ENCODE measurements around the gene HSD17B14. TPM values are rescaled to one million over a fixed set of nuclear protein-coding genes. Genes with fewer than 3 reads are reported as not detected.
A peak's percentile ranks its signal among the peaks of the same experiment; 100 is the strongest.
"Not testable (repeated sequence)": the region's sequence is repeated elsewhere in the genome, so short reads cannot be mapped to it uniquely, and the experiment has no call there.

HSD17B14 gene
- 1.0 and 1.9 TPM in 2 replicates for total RNA-seq (2014; rRNA removed; shearing (Covaris generic); ENCODE audit: low replicate concordance)

DNA sequence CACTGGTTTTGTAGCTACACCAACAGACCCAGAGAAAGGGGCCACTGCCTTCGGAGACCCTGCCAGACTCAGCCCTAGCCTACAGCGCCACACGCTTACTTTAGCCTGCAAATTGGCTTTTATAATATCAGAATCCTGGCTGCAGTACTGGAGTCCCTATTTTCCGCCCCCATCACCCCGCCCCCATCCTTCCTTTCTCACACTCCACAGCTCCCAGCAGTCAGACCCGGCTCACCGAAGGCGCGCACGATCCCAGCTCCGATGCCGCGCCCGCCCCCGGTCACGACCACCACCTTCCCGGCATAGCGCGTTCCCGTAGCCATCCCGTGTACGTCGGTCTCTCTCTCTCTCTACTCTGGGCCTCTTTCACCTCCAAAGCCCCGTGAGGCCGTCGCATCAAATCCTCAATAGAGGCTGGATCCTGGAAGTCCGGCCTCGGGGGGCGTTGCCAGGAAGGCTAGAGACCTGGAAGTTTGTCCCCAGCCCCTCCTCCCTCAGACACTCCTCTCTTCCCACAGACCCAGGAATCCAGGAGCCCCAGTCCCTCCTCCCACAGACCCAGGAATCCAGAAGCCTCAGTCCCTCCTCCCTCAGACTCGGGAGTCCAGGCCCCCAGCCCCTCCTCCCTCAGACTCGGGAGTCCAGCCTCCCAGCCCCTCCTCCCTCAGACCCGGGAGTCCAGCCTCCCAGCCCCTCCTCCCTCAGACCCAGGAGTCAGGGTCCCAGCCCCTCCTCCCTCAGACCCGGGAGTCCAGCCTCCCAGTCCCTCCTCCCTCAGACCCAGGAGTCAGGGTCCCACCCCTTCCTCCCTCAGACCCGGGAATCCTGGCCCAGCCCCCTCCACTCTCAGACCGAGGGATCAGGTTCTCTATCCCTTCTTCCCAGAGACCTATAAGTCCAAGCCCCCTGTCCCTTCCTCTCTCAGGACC, at the start of gene HSD17B14:
HSD17B14 (minus strand) TSS at position 403 of the 929 bp plus-strand sequence; CDS start at position 323, 80 bp downstream.
- no peaks in the 10 kb centered on the region for H3K36me3 ChIP-seq (ENCODE audit: insufficient read depth, low read length)
- H3K79me2 ChIP-seq (ENCODE audit: low read length): no peaks in the 10 kb centered on the region
- H3K4me2 ChIP-seq (ENCODE audit: low read depth, low read length, poor library complexity, severe bottlenecking): peak within 1 kb of the TSS; percentile 77
- peak; percentile 38 for DNase-seq
- no peaks in the 10 kb centered on the region for H3K27me3 ChIP-seq (ENCODE audit: low read length)
- H3K4me1 ChIP-seq (ENCODE audit: low read length): peaks cover 16% of the 10 kb centered on the region
- H3K9me3 ChIP-seq (ENCODE audit: low read length): no peaks in the 10 kb centered on the region
- H3K27ac ChIP-seq (ENCODE audit: low read length): no peak within 1 kb of the TSS
- H4K20me1 ChIP-seq (ENCODE audit: insufficient read depth, low read depth, low read length): no peaks in the 10 kb centered on the region
- H3K9ac ChIP-seq (ENCODE audit: low read length): peak within 1 kb of the TSS; percentile 63
- peak within 1 kb of the TSS; percentile 91 for H2AFZ ChIP-seq (ENCODE audit: low read length)
- H3K4me3 ChIP-seq (ENCODE audit: low read length): peak within 1 kb of the TSS; percentile 58; the same call in 1 of the 2 replicates
- H3K9me2 ChIP-seq (replicated peaks; ENCODE audit: insufficient read depth, low read length): no peaks in the 10 kb centered on the region

DNA sequence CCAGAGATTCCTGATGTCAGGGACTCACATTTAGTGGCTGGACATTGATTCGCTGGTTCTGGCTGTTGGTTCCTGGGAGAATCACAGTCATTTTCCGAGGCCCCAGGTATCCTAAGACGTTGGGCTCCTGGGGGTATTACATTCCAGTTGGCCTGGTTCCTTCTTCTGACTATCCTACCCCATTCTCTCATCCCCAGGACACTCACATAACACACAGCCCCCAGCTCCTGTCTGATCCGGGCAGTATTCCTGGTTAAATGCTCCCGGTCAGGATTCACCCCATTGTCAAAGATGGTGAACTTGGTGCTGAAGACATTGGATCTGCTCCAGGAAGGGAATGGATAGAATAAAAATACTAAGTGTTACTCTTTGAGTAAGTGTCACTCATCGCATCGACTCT, 47.4 kb upstream of the HSD17B14 start:
- Histone ChIP-seq H3K9me3 (ENCODE audit: low read length) (no peaks in the 10 kb centered on the region; the same call in 1 of the 2 replicates), H3K4me1 (ENCODE audit: low read length) (peaks cover 10% of the 10 kb centered on the region), H3K4me3 (ENCODE audit: low read length) (no peak overlapping the region), H3K27ac (ENCODE audit: low read length) (no peak overlapping the region), H3K9me2 (replicated peaks; ENCODE audit: insufficient read depth, low read length) (no peaks in the 10 kb centered on the region), H3K9ac (ENCODE audit: low read length) (no peak overlapping the region), H3K79me2 (ENCODE audit: low read length) (no peaks in the 10 kb centered on the region), H3K4me2 (ENCODE audit: low read depth, low read length, poor library complexity, severe bottlenecking) (no peak overlapping the region), H2AFZ (ENCODE audit: low read length) (no peak overlapping the region), H4K20me1 (ENCODE audit: insufficient read depth, low read depth, low read length) (no peaks in the 10 kb centered on the region), H3K36me3 (ENCODE audit: insufficient read depth, low read length) (no peaks in the 10 kb centered on the region), H3K27me3 (ENCODE audit: low read length) (no peaks in the 10 kb centered on the region)
- no peak for DNase-seq

DNA sequence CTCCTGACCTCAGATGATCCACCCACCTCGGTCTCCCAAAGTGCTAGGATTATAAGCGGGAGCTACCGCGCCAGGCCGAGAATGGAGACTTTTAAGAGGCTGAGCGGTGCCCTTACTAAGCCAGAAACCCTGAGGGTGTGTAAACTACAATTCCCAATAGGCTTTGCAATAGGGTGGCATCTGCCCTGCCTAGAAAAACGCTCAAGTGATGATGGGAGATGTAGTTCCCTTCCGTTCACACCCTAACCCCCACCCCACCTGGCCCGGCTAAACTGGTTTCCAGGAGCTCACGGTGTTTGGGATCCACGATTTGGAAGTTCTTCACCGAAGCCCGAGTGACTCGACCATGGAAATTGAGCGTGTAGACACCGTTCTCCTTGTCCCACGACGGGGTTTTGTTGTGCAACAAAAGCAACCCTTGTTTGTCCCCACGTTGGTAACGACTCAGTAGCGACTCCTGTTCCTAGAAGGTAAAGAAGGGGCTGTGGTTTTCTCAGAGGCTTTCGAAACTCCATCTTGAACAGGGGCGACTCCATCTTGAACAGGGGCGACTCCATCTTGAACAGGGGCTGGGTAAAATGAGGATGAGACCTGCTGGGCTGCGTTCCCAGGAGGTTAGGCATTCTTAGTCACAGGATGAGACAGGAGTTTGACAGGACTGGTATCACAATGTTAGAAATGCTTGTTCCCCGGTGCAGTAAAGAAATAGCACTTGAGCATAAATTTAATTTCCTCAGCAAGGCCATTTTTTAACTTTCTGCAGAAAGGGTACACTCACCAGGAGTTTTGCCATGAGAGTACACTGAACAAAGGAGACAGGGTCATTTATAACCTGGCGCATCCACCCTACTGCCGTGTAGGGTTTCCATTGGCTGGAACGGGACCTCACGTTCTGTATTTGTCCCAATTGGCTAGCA, 45.7 kb upstream of the HSD17B14 start:
- H3K4me2 ChIP-seq (ENCODE audit: low read depth, low read length, poor library complexity, severe bottlenecking): no peak overlapping the region
- no peak overlapping the region for H3K27ac ChIP-seq (ENCODE audit: low read length)
- no peaks in the 10 kb centered on the region for H4K20me1 ChIP-seq (ENCODE audit: insufficient read depth, low read depth, low read length)
- H3K9ac ChIP-seq (ENCODE audit: low read length): no peak overlapping the region
- H3K9me3 ChIP-seq (ENCODE audit: low read length): no peaks in the 10 kb centered on the region; the same call in 1 of the 2 replicates
- H2AFZ ChIP-seq (ENCODE audit: low read length): no peak overlapping the region
- peaks cover 10% of the 10 kb centered on the region for H3K4me1 ChIP-seq (ENCODE audit: low read length)
- no peaks in the 10 kb centered on the region for H3K36me3 ChIP-seq (ENCODE audit: insufficient read depth, low read length)
- DNase-seq: peak; percentile 78
- no peaks in the 10 kb centered on the region for H3K79me2 ChIP-seq (ENCODE audit: low read length)
- H3K4me3 ChIP-seq (ENCODE audit: low read length): no peak overlapping the region
- no peaks in the 10 kb centered on the region for H3K9me2 ChIP-seq (replicated peaks; ENCODE audit: insufficient read depth, low read length)
- no peaks in the 10 kb centered on the region for H3K27me3 ChIP-seq (ENCODE audit: low read length)

DNA sequence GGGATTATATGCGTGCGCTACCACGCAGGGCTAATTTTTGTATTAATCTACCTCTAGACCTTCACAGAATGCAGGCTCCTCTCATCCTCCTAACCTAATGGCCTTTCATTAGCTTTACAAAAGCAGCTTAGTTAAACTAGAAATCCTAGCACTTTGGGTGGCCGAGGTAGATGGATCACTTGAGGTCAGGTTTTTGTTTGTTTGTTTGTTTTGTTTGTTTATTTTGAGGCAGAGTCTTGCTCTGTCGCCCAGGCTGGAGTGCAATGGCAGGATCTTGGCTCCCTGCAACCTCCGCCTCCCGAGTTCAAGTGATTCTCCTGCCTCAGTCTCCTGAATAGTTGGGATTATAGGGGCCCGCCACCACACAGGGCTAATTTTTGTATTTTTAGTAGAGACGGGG, 43.4 kb upstream of the HSD17B14 start:
- not testable (repeated sequence) for DNase-seq; H4K20me1 ChIP-seq (ENCODE audit: insufficient read depth, low read depth, low read length); H3K4me3 ChIP-seq (ENCODE audit: low read length); H3K79me2 ChIP-seq (ENCODE audit: low read length); H2AFZ ChIP-seq (ENCODE audit: low read length); H3K9me2 ChIP-seq (replicated peaks; ENCODE audit: insufficient read depth, low read length); H3K4me2 ChIP-seq (ENCODE audit: low read depth, low read length, poor library complexity, severe bottlenecking); H3K27me3 ChIP-seq (ENCODE audit: low read length); H3K36me3 ChIP-seq (ENCODE audit: insufficient read depth, low read length); H3K9me3 ChIP-seq (ENCODE audit: low read length); H3K9ac ChIP-seq (ENCODE audit: low read length); H3K27ac ChIP-seq (ENCODE audit: low read length)
- peaks cover 20% of the 10 kb centered on the region for H3K4me1 ChIP-seq (ENCODE audit: low read length)

DNA sequence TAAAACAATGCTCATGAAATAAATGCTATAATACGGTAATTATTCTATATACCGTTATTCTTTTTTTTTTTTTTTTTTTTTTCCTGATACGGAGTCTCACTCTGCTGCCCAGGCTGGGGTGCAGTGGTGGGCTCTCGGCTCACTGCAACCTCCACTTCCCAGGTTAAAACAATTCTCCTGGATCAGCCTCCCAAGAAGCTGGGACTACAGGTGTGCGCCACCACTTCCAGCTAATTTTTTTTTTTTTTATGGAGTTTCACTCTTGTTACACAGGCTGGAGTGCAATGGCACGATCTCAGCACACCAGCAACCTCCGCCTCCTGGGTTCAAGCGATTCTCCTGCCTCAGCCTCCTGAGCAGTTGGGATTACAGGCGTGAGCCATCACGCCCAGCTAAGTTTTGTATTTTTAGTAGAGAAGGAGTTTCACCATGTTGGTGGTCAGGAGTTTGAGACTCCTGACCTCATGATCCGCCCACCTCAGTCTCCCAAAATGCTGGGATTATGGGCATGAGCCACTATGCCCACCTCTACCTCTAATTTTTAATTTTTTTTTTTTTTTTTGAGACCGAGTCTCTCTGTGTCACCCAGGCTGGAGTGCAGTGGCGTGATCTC, 42.8 kb upstream of the HSD17B14 start:
- no peaks in the 10 kb centered on the region; the same call in 1 of the 2 replicates for H3K9me3 ChIP-seq (ENCODE audit: low read length)
- DNase-seq: no peak
- H3K4me2 ChIP-seq (ENCODE audit: low read depth, low read length, poor library complexity, severe bottlenecking): no peak overlapping the region
- no peak overlapping the region for H3K4me3 ChIP-seq (ENCODE audit: low read length)
- H3K4me1 ChIP-seq (ENCODE audit: low read length): peaks cover 26% of the 10 kb centered on the region
- H3K36me3 ChIP-seq (ENCODE audit: insufficient read depth, low read length): 0 out of 2 replicates have a peak, but pooled peaks cover 8% of the 10 kb centered on the region
- no peak overlapping the region for H3K9ac ChIP-seq (ENCODE audit: low read length)
- H3K9me2 ChIP-seq (replicated peaks; ENCODE audit: insufficient read depth, low read length): no peaks in the 10 kb centered on the region
- H3K27ac ChIP-seq (ENCODE audit: low read length): no peak overlapping the region
- peaks cover 6% of the 10 kb centered on the region for H3K79me2 ChIP-seq (ENCODE audit: low read length)
- no peaks in the 10 kb centered on the region for H4K20me1 ChIP-seq (ENCODE audit: insufficient read depth, low read depth, low read length)
- H2AFZ ChIP-seq (ENCODE audit: low read length): no peak overlapping the region
- no peaks in the 10 kb centered on the region for H3K27me3 ChIP-seq (ENCODE audit: low read length)

DNA sequence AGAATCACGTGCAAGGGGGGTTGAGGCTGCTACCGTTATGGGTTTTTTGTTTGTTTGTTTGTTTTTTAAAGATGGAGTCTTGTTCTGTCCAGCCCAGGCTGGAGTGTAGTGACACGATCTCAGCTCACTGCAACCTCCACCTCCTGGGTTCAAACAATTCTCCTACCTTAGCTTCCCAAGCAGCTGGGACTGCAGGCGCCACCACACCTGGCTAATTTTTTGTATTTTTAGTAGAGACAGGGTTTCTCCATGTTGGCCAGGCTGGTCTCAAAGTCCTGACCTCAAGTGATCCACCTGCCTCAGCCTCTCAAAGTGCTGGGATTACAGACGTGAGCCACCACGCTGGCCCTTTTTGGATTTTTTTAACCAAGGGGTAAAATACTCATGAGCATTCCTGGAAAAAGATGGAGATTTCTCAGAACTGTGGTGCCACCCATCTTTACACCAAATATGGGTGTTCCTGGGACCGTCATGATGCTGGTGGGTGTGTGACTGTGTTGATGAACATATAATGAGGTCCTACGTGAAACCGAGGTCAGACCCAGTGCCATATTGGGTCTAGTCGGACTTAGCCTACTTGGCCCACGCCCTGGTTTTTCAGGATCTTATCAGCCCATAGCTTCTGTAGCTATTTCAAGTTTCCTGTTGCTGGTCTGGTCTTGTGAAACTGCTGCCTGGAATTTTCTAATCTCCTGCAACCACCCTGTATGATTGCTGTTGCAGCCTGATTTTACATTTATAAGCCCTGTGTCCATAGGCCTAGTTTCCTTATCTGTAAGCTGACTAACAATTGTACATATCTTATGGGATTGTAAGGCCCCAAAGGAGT, 42.1 kb upstream of the HSD17B14 start:
- H3K27me3 ChIP-seq (ENCODE audit: low read length): no peaks in the 10 kb centered on the region
- DNase-seq: no peak
- peaks cover 33% of the 10 kb centered on the region for H3K4me1 ChIP-seq (ENCODE audit: low read length)

DNA sequence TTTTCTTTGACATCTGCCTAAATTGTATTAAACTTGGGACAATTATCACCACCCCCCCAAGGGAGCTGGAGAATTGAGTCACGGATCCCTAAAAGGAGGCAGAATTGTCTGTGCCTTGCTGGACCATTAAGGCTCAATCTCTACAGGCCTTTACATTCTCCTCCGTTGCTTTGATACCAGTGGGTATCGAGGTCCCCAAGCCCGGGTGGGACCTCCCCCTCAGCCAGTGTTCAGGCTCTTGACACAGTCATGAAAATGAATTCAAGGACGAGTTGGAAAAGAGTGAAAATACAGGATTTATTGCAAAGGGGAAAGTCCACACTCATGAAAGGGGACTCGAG, 41.5 kb upstream of the HSD17B14 start:
- Histone ChIP-seq H3K9me2 (replicated peaks; ENCODE audit: insufficient read depth, low read length) (no peaks in the 10 kb centered on the region), H3K4me2 (ENCODE audit: low read depth, low read length, poor library complexity, severe bottlenecking) (no peak overlapping the region), H3K27ac (ENCODE audit: low read length) (no peak overlapping the region), H3K27me3 (ENCODE audit: low read length) (no peaks in the 10 kb centered on the region), H4K20me1 (ENCODE audit: insufficient read depth, low read depth, low read length) (peaks cover 8% of the 10 kb centered on the region; the same call in 1 of the 2 replicates), H3K4me3 (ENCODE audit: low read length) (no peak overlapping the region), H3K9ac (ENCODE audit: low read length) (no peak overlapping the region), H3K79me2 (ENCODE audit: low read length) (peaks cover 19% of the 10 kb centered on the region), H3K9me3 (ENCODE audit: low read length) (no peaks in the 10 kb centered on the region; the same call in 1 of the 2 replicates), H3K36me3 (ENCODE audit: insufficient read depth, low read length) (0 out of 2 replicates have a peak, but pooled peaks cover 13% of the 10 kb centered on the region), H2AFZ (ENCODE audit: low read length) (no peak overlapping the region), H3K4me1 (ENCODE audit: low read length) (peaks cover 38% of the 10 kb centered on the region)
- DNase-seq: no peak

More for the DNA sequence above, 42.1 kb upstream of the HSD17B14 start:
- Histone ChIP-seq H3K9me2 (replicated peaks; ENCODE audit: insufficient read depth, low read length) (no peaks in the 10 kb centered on the region), H3K4me3 (ENCODE audit: low read length) (no peak overlapping the region), H3K79me2 (ENCODE audit: low read length) (peaks cover 14% of the 10 kb centered on the region), H3K9ac (ENCODE audit: low read length) (no peak overlapping the region), H2AFZ (ENCODE audit: low read length) (no peak overlapping the region), H3K36me3 (ENCODE audit: insufficient read depth, low read length) (0 out of 2 replicates have a peak, but pooled peaks cover 12% of the 10 kb centered on the region), H4K20me1 (ENCODE audit: insufficient read depth, low read depth, low read length) (peaks cover 4% of the 10 kb centered on the region; the same call in 1 of the 2 replicates), H3K9me3 (ENCODE audit: low read length) (no peaks in the 10 kb centered on the region; the same call in 1 of the 2 replicates), H3K4me2 (ENCODE audit: low read depth, low read length, poor library complexity, severe bottlenecking) (no peak overlapping the region), H3K27ac (ENCODE audit: low read length) (no peak overlapping the region)
